HCT116 (cell line): Measurements from ENCODE around the gene URB1. TPM values are rescaled to one million over a fixed set of nuclear protein-coding genes. Genes with fewer than 3 reads are reported as not detected.

Source experiments
- ATAC-seq: fragments of 200-7000 bp; cut with Tn5 transposase; 2 replicates; pipeline ENCODE4 v1.9.1; 2020; ENCODE audit warnings: mild to moderate bottlenecking, moderate library complexity
- BruUV-seq: library from RNA; stranded (reverse); fragments of 400-500 nt; replicated peaks from 2 replicates; lab custom pipeline; 2021; lab: Mats Ljungman, UMichigan
- CTCF ChIA-PET: fragments of 300-600 bp; sonication (Branson Sonifier 250); formaldehyde crosslinking; loops from one replicate; lab custom pipeline; 2021; ENCODE audit warnings: antibody characterized with exemption; lab: Charles Lee
- POLR2A ChIA-PET: fragments of 300-600, 350-600 bp; sonication (Branson Sonifier 250); formaldehyde crosslinking; loops from one replicate; lab custom pipeline; 2021; ENCODE audit warnings: antibody characterized with exemption; lab: Charles Lee
- RAD21 ChIA-PET, 2 experiments: fragments of 300-600 bp; sonication (Branson Sonifier 250); formaldehyde crosslinking; loops; one replicate each; lab custom pipeline; 2023; ENCODE audit warnings: low total read pairs in 2 of 2; ENCODE audit not compliant: uncharacterized antibody in 2 of 2, unreplicated experiment in 2 of 2, low non-redundant PET in 1 of 2; lab: Charles Lee
- DNase-seq: peaks from one replicate; pipeline ENCODE4 v3.0.0-alpha.2; 2010; ENCODE audit warnings: low read depth, low spot score
- H2AFZ ChIP-seq: fragments of 200-600 bp; shearing (Covaris generic), sonication (generic); 2 replicates; pipeline ENCODE4 v1.6.1; 2017; ENCODE audit warnings: low read depth, mixed run types, mixed read lengths, antibody characterized with exemption, low read length; ENCODE audit not compliant: poor library complexity, severe bottlenecking
- H3K27ac ChIP-seq: 2 replicates; pipeline ENCODE4 v1.5.1; 2012; ENCODE audit warnings: low read depth, low read length
- H3K27me3 ChIP-seq: fragments of 200-600 bp; sonication (generic); 2 replicates; pipeline ENCODE4 v1.6.1; 2016; ENCODE audit warnings: mixed run types, low read length, mixed read lengths; ENCODE audit not compliant: insufficient read depth
- H3K36me3 ChIP-seq, 2 experiments: fragments of 200-500 bp in 1 of 2; fragments of 200-600 bp in 1 of 2; sonication (Bioruptor generic) in 1 of 2; sonication (generic) in 1 of 2; 2 replicates each; pipeline versions ENCODE4 v1.5.1 to v1.6.1; 2014 to 2016; ENCODE audit warnings: low read length in 2 of 2, inconsistent platforms in 1 of 2, mixed read lengths in 1 of 2, mixed run types in 1 of 2; ENCODE audit not compliant: insufficient read depth in 2 of 2, control insufficient read depth in 1 of 2
- H3K4me1 ChIP-seq, 2 experiments: fragments of 200-600 bp in 1 of 2; sonication (generic) in 1 of 2; 2 replicates each; pipeline versions ENCODE4 v1.5.1 to v1.6.1; 2012 to 2017; ENCODE audit warnings: low read length in 2 of 2, inconsistent platforms in 1 of 2, mild to moderate bottlenecking in 1 of 2, mixed read lengths in 1 of 2, mixed run types in 1 of 2, moderate library complexity in 1 of 2; ENCODE audit not compliant: insufficient read depth in 2 of 2, control insufficient read depth in 1 of 2
- H3K4me2 ChIP-seq: fragments of 200-600 bp; sonication (generic); 2 replicates; pipeline ENCODE4 v1.6.1; 2017; ENCODE audit warnings: mixed run types, low read length, mixed read lengths
- H3K4me3 ChIP-seq, 2 experiments: fragments of 200-600 bp in 1 of 2; sonication (generic) in 1 of 2; replicated peaks in 1 of 2; 2 replicates each; pipeline ENCODE4 v1.5.1; 2011 to 2016; ENCODE audit warnings: low read length in 2 of 2, control low read depth in 1 of 2, low read depth in 1 of 2, mild to moderate bottlenecking in 1 of 2, mixed read lengths in 1 of 2, mixed run types in 1 of 2
- H3K79me2 ChIP-seq: fragments of 200-600 bp; sonication (generic); 2 replicates; pipeline ENCODE4 v1.6.1; 2017; ENCODE audit warnings: mild to moderate bottlenecking, mixed run types, low read length, moderate library complexity, mixed read lengths; ENCODE audit not compliant: insufficient read depth
- H3K9ac ChIP-seq: fragments of 200-600 bp; sonication (generic); 2 replicates; pipeline ENCODE4 v1.6.1; 2016; ENCODE audit warnings: low read length, mixed read lengths
- H3K9me2 ChIP-seq: fragments of 200-600 bp; sonication (generic), shearing (Covaris generic); 2 replicates; pipeline ENCODE4 v1.6.1; 2017; ENCODE audit warnings: mixed run types, mild to moderate bottlenecking, moderate library complexity; ENCODE audit not compliant: insufficient read depth
- H3K9me3 ChIP-seq, 2 experiments: fragments of 200-500 bp in 1 of 2; fragments of 200-600 bp in 1 of 2; sonication (Bioruptor generic) in 1 of 2; sonication (generic) in 1 of 2; 2 replicates each; pipeline ENCODE4 v1.6.1; 2014 to 2017; ENCODE audit warnings: low read length in 2 of 2, mixed read lengths in 2 of 2, inconsistent platforms in 1 of 2, low read depth in 1 of 2, mild to moderate bottlenecking in 1 of 2, mixed run types in 1 of 2, moderate library complexity in 1 of 2; ENCODE audit not compliant: control insufficient read depth in 1 of 2, insufficient read depth in 1 of 2
- H4K20me1 ChIP-seq: fragments of 200-600 bp; sonication (generic), shearing (Covaris generic); 2 replicates; pipeline ENCODE4 v1.6.1; 2017; ENCODE audit warnings: mixed run types, mild to moderate bottlenecking, moderate library complexity; ENCODE audit not compliant: insufficient read depth
- EGR1 ChIP-seq: IDR thresholded peaks from 2 replicates; pipeline ENCODE4 v1.6.1; 2012; ENCODE audit warnings: low read depth
- ELF1 ChIP-seq: IDR thresholded peaks from 2 replicates; pipeline ENCODE4 v1.6.1; 2012; ENCODE audit warnings: low read depth, borderline replicate concordance
- EZH2 ChIP-seq: fragments of 200-600 bp; sonication (generic); IDR thresholded peaks from 2 replicates; pipeline ENCODE4 v1.6.1; 2017; ENCODE audit warnings: antibody characterized with exemption, mixed run types
- EZH2phosphoT487 ChIP-seq: fragments of 200-600 bp; IDR thresholded peaks from 2 replicates; pipeline ENCODE4 v1.6.1; 2018; ENCODE audit warnings: antibody characterized with exemption, borderline replicate concordance
- FOSL1 ChIP-seq: IDR thresholded peaks from 2 replicates; pipeline ENCODE4 v1.6.1; 2012; ENCODE audit warnings: low read depth
- JUND ChIP-seq: IDR thresholded peaks from 2 replicates; pipeline ENCODE4 v1.6.1; 2012
- POLR2A ChIP-seq: IDR thresholded peaks from 2 replicates; pipeline ENCODE4 v1.7.0; 2011; ENCODE audit warnings: borderline replicate concordance; ENCODE audit not compliant: insufficient read depth, insufficient read length; ENCODE audit errors: extremely low read depth
- POLR2AphosphoS5 ChIP-seq: IDR thresholded peaks from 2 replicates; pipeline ENCODE4 v1.6.1; 2011; ENCODE audit warnings: mild to moderate bottlenecking, low read depth, low read length, moderate library complexity
- RAD21 ChIP-seq: IDR thresholded peaks from 2 replicates; pipeline ENCODE4 v1.6.1; 2012; ENCODE audit warnings: low read depth, mild to moderate bottlenecking
- TCF7L2 ChIP-seq: IDR thresholded peaks from 2 replicates; pipeline ENCODE4 v1.7.0; 2011; ENCODE audit warnings: borderline replicate concordance, inconsistent platforms; ENCODE audit not compliant: insufficient read depth, insufficient read length; ENCODE audit errors: extremely low read depth
- ZFX ChIP-seq: fragments of 450-650 bp; IDR thresholded peaks from 2 replicates; pipeline ENCODE4 v1.6.1; 2017
- ZNF274 ChIP-seq: fragments of 200-500 bp; sonication (Bioruptor generic); IDR thresholded peaks from 2 replicates; pipeline ENCODE4 v1.6.1; 2014; ENCODE audit warnings: mild to moderate bottlenecking, low read depth, low read length, inconsistent platforms
- intact Hi-C: fragments of 100-400 bp; cut with micrococcal nuclease; formaldehyde crosslinking; loops from 2 replicates; pipeline ENCODE4 v1.10.0; 2022
- total RNA-seq: library from RNA; stranded (reverse); gene quantifications from one replicate; pipeline ENCODE4 v1.2.1, GENCODE V29; 2021; ENCODE audit not compliant: unreplicated experiment
- TF ChIP-seq, protein P1 (sequence below), 3 experiments: fragments of 200-600 bp in 1 of 3; sonication (generic) in 1 of 3; IDR thresholded peaks in 2 of 3; conservative IDR thresholded peaks in 1 of 3; 2 replicates each; pipeline ENCODE4 v1.5.1; 2012 to 2017; ENCODE audit warnings: low read depth in 2 of 3, low read length in 2 of 3, antibody characterized with exemption in 1 of 3, borderline replicate concordance in 1 of 3, control low read depth in 1 of 3, mild to moderate bottlenecking in 1 of 3, mixed read lengths in 1 of 3, mixed run types in 1 of 3, moderate library complexity in 1 of 3; ENCODE audit not compliant: insufficient read depth in 1 of 3
- TF ChIP-seq, protein P2 (sequence below): IDR thresholded peaks from 2 replicates; pipeline ENCODE4 v1.6.1; 2012

Gene URB1
- total RNA-seq, 1 experiment from 2014 or later, result 28.3 TPM

DNA sequence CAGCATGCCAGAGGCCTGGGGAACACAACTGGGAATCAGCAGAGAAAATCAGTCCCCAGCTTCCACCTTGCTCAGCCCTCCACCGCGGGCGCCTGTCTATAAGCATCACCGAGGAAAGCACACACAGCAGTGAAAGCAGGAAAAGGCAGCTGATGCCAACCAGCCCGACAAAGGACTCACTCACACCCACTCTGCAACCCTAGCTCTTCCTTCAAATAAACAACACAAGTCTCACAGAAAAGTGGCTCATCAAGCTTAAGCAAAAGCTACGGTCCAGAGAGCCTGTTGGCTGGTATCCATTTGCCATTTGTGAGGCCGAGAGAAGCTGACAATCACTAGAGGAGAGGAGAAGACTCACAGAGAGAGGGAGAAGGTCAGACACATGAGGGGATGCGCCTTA is 67.1 kb downstream of the URB1 start:
- no TSS peak for BruUV-seq
- peaks cover 61 to 79% of the 10 kb centered on the region in 2 experiments for H3K36me3 ChIP-seq
- no peak for TF ChIP-seq ELF1
- TF ChIP-seq TCF7L2, result no peak
- TF ChIP-seq POLR2A, result no peak
- no peak for TF ChIP-seq ZNF274
- TF ChIP-seq EGR1, result no peak
- TF ChIP-seq EZH2, result no peak
- no peak for TF ChIP-seq RAD21
- TF ChIP-seq, protein P1, sequence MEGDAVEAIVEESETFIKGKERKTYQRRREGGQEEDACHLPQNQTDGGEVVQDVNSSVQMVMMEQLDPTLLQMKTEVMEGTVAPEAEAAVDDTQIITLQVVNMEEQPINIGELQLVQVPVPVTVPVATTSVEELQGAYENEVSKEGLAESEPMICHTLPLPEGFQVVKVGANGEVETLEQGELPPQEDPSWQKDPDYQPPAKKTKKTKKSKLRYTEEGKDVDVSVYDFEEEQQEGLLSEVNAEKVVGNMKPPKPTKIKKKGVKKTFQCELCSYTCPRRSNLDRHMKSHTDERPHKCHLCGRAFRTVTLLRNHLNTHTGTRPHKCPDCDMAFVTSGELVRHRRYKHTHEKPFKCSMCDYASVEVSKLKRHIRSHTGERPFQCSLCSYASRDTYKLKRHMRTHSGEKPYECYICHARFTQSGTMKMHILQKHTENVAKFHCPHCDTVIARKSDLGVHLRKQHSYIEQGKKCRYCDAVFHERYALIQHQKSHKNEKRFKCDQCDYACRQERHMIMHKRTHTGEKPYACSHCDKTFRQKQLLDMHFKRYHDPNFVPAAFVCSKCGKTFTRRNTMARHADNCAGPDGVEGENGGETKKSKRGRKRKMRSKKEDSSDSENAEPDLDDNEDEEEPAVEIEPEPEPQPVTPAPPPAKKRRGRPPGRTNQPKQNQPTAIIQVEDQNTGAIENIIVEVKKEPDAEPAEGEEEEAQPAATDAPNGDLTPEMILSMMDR (IDR thresholded peaks at IDR 0.05 in 2 of 3, conservative IDR thresholded peaks at IDR 0.05 in 1 of 3; ENCODE audit: borderline replicate concordance in 1 of 3, insufficient read depth in 1 of 3, low read depth in 2 of 3, low read length in 2 of 3), result no peak
- TF ChIP-seq POLR2AphosphoS5, result no peak
- H3K4me3 ChIP-seq, result no peak overlapping the region
- H3K9ac ChIP-seq, result no peak overlapping the region
- CTCF ChIA-PET, result no interaction called here
- H2AFZ ChIP-seq, result no peak overlapping the region
- no peak overlapping the region for H3K27ac ChIP-seq
- H3K79me2 ChIP-seq, result peaks cover 31% of the 10 kb centered on the region
- H4K20me1 ChIP-seq, result no peaks in the 10 kb centered on the region
- RAD21 ChIA-PET, result no interaction called here
- intact Hi-C loops, result no loop called here
- ATAC-seq, result no peak
- no peak overlapping the region for H3K4me2 ChIP-seq
- no peaks in the 10 kb centered on the region for H3K9me3 ChIP-seq
- H3K9me2 ChIP-seq, result no peaks in the 10 kb centered on the region
- POLR2A ChIA-PET, result no interaction called here
- no peak for DNase-seq
- no peaks in the 10 kb centered on the region for H3K4me1 ChIP-seq
- H3K27me3 ChIP-seq, result no peaks in the 10 kb centered on the region

DNA sequence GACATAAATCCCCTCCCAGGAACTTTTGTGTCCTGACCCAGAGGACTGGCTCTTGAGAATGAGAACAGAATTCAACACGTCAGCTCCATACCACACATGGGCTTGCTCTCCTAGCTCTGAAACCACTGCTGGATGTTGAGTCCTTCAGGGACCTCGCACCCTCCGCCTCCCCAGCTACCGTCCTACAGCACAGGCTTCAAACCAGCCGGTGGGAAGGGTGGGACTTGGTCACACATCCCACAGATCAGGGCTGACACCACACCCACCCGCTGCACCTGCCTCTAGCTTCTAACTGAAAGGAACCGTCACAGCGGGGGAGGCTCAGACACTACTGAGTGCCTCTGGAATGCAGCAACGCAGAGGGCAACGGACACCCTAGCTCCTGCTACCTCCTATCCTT is 70.1 kb downstream of the URB1 start:
- H3K9me2 ChIP-seq, result no peaks in the 10 kb centered on the region
- no TSS peak for BruUV-seq
- ChIA-PET CTCF (no interaction called here), POLR2A (no interaction called here), RAD21 (no interaction called here)
- no peak overlapping the region for H3K9ac ChIP-seq
- intact Hi-C loops, result no loop called here
- no peak overlapping the region for H3K27ac ChIP-seq
- no peaks in the 10 kb centered on the region for H4K20me1 ChIP-seq
- ATAC-seq, result no peak
- no peak for DNase-seq
- peaks cover 70 to 87% of the 10 kb centered on the region in 2 experiments for H3K36me3 ChIP-seq
- no peaks in the 10 kb centered on the region for H3K4me1 ChIP-seq
- H3K27me3 ChIP-seq, result no peaks in the 10 kb centered on the region
- H2AFZ ChIP-seq, result no peak overlapping the region
- H3K4me2 ChIP-seq, result no peak overlapping the region
- H3K4me3 ChIP-seq, result no peak overlapping the region
- H3K9me3 ChIP-seq, result no peaks in the 10 kb centered on the region
- peaks cover 27% of the 10 kb centered on the region for H3K79me2 ChIP-seq
- no peak for TF ChIP-seq ZFX
- TF ChIP-seq, protein P1 (IDR thresholded peaks at IDR 0.05 in 2 of 3, conservative IDR thresholded peaks at IDR 0.05 in 1 of 3; ENCODE audit: borderline replicate concordance in 1 of 3, insufficient read depth in 1 of 3, low read depth in 2 of 3, low read length in 2 of 3), result no peak
- TF ChIP-seq, protein P2, sequence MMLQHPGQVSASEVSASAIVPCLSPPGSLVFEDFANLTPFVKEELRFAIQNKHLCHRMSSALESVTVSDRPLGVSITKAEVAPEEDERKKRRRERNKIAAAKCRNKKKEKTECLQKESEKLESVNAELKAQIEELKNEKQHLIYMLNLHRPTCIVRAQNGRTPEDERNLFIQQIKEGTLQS, result no peak
- no peak for TF ChIP-seq FOSL1
- TF ChIP-seq ZNF274, result no peak
- no peak for TF ChIP-seq EZH2phosphoT487
- TF ChIP-seq JUND, result no peak
